ENCODE measurements around the gene CREB3L2.

DNA sequence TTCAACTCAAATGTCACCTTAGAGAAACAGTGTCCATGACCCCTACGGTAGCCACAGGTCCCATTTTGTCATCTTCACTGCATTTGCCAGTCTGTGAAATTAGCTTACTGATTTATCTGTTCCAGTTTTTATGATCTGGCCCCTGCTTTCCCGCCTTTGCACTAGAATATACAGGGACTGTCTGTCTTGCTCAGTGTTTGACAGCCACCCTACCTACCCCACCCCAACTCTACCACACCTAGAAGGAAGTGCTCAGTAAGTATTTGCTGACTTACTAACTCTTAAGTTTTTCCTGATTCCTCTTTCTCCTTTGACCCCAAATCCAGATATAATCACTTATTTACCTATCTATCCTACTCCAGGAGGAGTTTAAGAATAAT, 49.5 kb downstream of the CREB3L2 start:
- TF ChIP-seq, protein P1, sequence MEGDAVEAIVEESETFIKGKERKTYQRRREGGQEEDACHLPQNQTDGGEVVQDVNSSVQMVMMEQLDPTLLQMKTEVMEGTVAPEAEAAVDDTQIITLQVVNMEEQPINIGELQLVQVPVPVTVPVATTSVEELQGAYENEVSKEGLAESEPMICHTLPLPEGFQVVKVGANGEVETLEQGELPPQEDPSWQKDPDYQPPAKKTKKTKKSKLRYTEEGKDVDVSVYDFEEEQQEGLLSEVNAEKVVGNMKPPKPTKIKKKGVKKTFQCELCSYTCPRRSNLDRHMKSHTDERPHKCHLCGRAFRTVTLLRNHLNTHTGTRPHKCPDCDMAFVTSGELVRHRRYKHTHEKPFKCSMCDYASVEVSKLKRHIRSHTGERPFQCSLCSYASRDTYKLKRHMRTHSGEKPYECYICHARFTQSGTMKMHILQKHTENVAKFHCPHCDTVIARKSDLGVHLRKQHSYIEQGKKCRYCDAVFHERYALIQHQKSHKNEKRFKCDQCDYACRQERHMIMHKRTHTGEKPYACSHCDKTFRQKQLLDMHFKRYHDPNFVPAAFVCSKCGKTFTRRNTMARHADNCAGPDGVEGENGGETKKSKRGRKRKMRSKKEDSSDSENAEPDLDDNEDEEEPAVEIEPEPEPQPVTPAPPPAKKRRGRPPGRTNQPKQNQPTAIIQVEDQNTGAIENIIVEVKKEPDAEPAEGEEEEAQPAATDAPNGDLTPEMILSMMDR (IDR thresholded peaks at IDR 0.05), result no peak
- TF ChIP-seq POLR2A (IDR thresholded peaks at IDR 0.05), result no peak

Data from adrenal gland (tissue), 5 donors.